Measurements from ENCODE around the gene DNASE1L1.

DNA sequence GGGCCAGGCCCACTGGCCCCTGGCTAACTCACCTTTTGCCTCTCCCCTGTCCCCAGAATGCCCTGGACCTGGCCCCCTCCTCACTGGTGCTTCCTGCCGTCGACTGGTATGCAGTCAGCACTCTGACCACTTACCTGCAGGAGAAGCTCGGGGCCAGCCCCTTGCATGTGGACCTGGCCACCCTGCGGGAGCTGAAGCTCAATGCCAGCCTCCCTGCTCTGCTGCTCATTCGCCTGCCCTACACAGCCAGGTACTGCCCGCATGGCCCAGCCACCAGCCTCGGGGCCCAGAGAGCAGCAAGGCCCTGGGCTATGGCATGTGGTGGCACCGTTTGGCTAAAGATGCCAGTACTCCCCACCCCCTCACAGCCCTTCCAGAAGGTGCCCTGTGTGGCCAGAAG, 23.2 kb upstream of the DNASE1L1 start:
- TF ChIP-seq, protein P1, sequence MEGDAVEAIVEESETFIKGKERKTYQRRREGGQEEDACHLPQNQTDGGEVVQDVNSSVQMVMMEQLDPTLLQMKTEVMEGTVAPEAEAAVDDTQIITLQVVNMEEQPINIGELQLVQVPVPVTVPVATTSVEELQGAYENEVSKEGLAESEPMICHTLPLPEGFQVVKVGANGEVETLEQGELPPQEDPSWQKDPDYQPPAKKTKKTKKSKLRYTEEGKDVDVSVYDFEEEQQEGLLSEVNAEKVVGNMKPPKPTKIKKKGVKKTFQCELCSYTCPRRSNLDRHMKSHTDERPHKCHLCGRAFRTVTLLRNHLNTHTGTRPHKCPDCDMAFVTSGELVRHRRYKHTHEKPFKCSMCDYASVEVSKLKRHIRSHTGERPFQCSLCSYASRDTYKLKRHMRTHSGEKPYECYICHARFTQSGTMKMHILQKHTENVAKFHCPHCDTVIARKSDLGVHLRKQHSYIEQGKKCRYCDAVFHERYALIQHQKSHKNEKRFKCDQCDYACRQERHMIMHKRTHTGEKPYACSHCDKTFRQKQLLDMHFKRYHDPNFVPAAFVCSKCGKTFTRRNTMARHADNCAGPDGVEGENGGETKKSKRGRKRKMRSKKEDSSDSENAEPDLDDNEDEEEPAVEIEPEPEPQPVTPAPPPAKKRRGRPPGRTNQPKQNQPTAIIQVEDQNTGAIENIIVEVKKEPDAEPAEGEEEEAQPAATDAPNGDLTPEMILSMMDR (IDR thresholded peaks at IDR 0.05) = no peak
- no peak for TF ChIP-seq POLR2AphosphoS5 (IDR thresholded peaks at IDR 0.05)
